GM19328 (cell line): ENCODE data around the gene DOCK2.
"Not testable (repeated sequence)": the region's sequence is repeated elsewhere in the genome, so short reads cannot be mapped to it uniquely, and the experiment has no call there.

Experiments
- ATAC-seq: cut with Tn5 transposase; IDR thresholded peaks from one replicate; pipeline ENCODE4 v1.9.1; 2021; ENCODE audit warnings: mild to moderate bottlenecking, moderate library complexity; ENCODE audit not compliant: unreplicated experiment

Gene DOCK2

DNA sequence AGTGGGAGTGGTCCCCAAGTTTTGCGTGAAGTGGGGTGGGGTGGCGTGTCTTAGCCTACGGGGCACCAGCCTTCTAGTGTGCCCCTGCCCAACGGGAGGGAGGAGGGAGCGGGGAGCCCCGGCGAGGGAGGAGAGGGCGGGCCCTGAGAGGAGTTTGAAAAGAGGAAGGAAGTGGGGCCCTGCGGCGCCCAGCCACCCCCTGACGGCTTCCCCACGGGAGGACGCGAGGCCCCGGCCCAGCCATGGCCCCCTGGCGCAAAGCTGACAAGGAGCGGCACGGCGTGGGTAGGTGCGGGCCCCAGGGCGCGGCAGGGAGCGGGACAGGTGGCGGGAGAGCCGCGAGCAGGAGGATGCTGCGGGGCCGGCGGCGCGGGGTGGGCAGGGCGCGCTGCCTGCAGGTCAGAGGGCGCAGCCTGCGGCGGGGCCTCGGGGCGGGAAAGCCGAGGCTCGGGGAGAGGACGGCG is at the start of gene DOCK2:
DOCK2 (plus strand) TSS at position 191 of the 464 bp plus-strand sequence; CDS start at position 243, 52 bp downstream.
- peak; percentile 88 for ATAC-seq

GRCh38 chr5:169590602-169591001 is 46.5 kb upstream of the DOCK2 start:
- ATAC-seq: no peak

DNA sequence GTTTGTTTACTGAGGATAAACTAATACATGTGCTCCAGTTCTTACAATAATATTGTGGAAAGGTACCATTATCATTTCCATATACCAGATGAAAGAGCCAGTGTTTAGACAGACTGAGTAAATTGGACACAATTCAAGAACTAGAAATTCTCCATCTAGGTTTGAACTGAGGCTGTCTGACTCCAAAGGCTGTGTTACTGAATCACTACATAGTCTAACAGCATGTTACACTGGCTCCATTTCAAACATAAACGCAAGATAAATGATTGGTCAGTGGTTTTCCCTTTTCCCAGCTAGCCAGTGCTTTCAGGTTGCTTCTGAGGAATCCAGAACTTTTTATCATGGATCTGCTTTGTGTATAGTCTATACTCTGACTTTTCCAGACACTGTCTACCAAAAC is 45.4 kb upstream of the DOCK2 start:
- no peak for ATAC-seq

DNA sequence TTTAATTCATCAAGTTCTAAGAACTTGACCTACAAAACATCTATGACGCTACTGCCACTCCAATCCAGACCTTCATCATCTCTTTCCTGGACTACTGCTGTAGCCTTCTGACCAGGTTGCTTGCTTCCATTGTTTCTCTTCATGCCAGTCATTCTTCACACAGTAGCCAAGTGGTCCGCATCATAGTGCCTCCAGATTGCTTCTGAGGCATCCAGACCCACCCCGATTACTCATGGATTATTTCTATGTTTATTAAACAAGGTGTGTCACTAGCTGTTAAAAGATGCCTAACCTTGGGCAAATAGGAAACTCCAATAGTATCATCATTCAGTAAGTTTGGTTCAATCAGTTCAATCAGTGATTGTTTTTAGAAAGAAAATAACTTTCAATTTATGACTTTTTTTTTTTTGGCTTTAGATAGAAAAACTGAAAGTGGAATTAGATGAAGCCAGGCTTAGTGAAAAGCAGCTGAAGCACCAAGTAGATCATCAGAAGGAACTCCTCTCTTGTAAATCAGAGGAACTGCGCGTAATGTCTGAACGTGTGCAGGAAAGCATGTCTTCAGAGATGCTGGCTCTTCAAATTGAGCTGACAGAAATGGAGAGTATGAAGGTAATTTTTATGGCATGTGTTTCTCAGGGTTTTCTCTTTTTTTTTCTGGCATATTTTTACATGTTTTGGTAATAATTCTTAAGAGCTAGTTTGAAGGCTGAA is 44.0 kb upstream of the DOCK2 start:
- ATAC-seq: no peak

- ATAC-seq: no peak
Measured at GRCh38 chr5:169595172-169595820, 41.8 kb upstream of the DOCK2 start.

GRCh38 chr5:169599451-169599850 is 37.6 kb upstream of the DOCK2 start:
- ATAC-seq: no peak

- ATAC-seq: no peak
Measured at GRCh38 chr5:169602535-169602934, 34.5 kb upstream of the DOCK2 start.

DNA sequence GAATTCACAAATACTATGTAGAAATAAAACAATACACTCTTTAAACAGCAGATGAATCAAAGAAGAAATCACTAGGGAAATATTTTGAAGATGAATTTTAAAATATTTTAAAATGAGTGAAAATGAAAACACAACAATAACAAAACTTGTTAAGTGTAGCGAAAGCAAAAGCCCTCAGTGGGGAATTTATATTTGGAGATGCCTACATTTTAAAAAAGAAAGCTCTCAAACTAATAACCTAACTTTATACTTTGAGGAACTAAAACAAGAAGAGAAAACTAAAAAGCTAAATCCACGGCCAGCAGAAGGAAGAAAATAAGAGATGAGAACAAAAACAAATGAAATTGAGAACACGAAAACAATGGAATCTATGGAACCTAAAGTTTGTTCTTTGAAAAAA is 30.8 kb upstream of the DOCK2 start:
- no peak for ATAC-seq

GRCh38 chr5:169607882-169608281 is 29.2 kb upstream of the DOCK2 start:
- ATAC-seq: no peak

GRCh38 chr5:169609716-169610115 is 27.4 kb upstream of the DOCK2 start:
- ATAC-seq: no peak

DNA sequence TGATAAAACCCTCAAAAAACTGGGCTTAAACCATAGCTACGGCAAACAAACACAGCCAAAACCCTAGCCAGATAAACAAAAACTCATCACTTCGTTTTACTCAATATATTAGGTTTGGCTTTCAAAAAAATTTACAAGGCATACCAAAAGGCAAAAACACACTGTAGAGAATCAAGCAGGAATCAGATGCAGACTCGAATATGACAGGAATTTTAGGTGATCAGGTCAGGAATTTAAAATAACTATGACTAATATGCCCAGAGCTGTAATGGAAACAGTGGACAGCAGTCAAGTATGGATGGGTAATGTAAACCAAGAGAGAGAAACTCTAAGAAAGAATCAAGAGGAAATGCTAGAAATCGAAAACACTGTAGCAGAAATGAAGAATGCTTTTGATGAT is 26.5 kb upstream of the DOCK2 start:
- no peak for ATAC-seq

DNA sequence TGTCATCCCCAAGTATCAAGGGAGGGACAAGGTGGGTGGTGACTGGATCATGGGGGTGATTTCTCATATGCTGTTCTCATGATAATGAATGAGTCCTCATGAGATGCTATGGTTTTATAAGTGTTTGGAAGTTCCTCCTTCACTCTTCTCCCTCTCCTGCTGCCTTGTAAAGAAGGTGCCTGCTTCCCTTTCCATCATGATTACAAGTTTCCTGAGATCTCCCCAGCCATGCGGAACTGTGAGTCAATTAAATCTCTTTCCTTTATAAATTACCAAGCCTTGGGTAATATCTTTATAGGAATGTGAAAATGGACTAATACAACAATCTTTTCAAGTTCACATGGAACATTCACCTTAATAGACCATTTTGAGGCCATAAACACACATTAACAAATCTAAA is 21.5 kb upstream of the DOCK2 start:
- no peak for ATAC-seq

DNA sequence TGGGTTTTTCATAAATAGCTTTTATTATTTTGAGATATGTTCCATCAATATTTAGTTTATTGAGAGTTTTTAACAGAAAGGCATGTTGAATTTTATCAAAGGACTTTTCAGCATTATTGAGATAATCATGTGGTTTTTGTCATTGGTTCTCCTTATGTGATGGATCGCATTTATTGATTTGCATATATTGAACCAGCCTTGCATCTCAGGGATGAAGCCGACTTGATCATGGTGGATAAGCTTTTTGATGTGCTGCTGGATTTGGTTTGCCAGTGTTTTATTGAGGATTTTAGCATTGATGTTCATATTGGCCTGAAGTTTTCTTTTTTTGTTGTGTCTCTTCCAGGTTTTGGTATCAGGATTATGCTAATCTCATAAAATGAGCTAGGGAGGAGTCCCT is 12.8 kb upstream of the DOCK2 start:
- ATAC-seq: not testable (repeated sequence)

DNA sequence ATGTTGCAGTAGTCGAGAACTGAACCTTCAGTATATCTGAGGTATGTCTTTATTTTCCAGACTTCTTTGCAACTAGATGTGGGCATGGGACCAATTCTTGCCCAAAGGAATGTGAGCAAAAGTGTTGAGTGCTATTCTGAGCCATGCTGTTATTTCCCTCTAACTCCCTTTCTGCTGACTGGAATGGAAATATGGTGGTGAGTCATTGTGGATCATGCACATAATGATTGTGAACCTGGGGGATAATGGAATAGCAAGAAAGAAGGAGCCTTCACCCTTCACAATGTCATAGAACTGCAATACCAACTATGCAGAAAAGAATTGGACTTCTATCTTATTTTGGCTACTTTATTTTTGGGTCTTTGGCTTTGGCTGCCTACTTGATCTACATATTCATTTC is 10.3 kb upstream of the DOCK2 start:
- ATAC-seq: no peak

GRCh38 chr5:169627551-169627950 is 9.5 kb upstream of the DOCK2 start:
- no peak for ATAC-seq

GRCh38 chr5:169628892-169629291 is 8.2 kb upstream of the DOCK2 start:
- no peak for ATAC-seq

GRCh38 chr5:169629847-169630548 is 7.1 kb upstream of the DOCK2 start:
- ATAC-seq: no peak

- no peak for ATAC-seq
Measured at GRCh38 chr5:169631360-169631759, 5.7 kb upstream of the DOCK2 start.

DNA sequence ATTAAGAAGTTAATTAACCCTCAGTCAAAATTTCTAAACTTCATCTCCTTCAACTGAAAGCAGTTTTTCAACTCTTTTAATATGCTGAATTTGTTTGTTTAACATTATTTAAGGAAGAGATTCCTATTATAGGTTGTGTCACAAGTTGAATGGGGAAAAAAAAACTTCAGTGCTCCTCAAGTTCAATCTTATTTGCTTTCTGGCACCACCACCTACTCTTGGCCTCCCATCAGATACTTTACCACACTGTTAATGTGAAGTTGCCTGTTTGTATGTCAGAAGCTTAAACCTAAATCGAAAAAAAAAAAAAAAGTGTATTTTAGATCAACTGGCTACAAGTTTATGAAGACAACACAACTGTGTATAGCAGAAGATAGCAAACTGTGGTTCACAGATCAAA is 4.1 kb upstream of the DOCK2 start:
- ATAC-seq: no peak

- ATAC-seq: no peak
Measured at GRCh38 chr5:169634606-169635005, 2.5 kb upstream of the DOCK2 start.

GRCh38 chr5:169635936-169636335 is 1.1 kb upstream of the DOCK2 start:
- no peak for ATAC-seq
